Caco-2 (cell line): ENCODE results near the gene CARD11. TPM values are rescaled to one million over a fixed set of nuclear protein-coding genes. Genes with fewer than 3 reads are reported as not detected.

Experiments used
- BruUV-seq: library from RNA; stranded (reverse); fragments of 400-500 nt; replicated peaks from 2 replicates; lab custom pipeline; 2021; lab: Mats Ljungman, UMichigan
- CTCF ChIA-PET: fragments of 300-600 bp; sonication (Branson Sonifier 250); formaldehyde crosslinking; loops from one replicate; lab custom pipeline; 2022; ENCODE audit warnings: antibody characterized with exemption; lab: Charles Lee
- POLR2A ChIA-PET: fragments of 300-600 bp; sonication (Branson Sonifier 250); formaldehyde crosslinking; loops from one replicate; lab custom pipeline; 2022; ENCODE audit warnings: antibody characterized with exemption; lab: Charles Lee
- DNase-seq, 2 experiments: peaks; one replicate each; pipeline versions ENCODE4 v3.0.0 to v3.0.0-alpha.2; 2020 to 2022
- H3K27me3 ChIP-seq: replicated peaks from 2 replicates; pipeline ENCODE4 v1.6.0; 2011; ENCODE audit warnings: low read length; ENCODE audit not compliant: control insufficient read depth, insufficient read depth
- H3K36me3 ChIP-seq: 2 replicates; pipeline ENCODE4 v1.5.1; 2011; ENCODE audit warnings: low read length; ENCODE audit not compliant: control insufficient read depth, insufficient read depth
- H3K4me1 ChIP-seq: fragments of 250-450 bp; sonication (Bioruptor Pico); 2 replicates; pipeline ENCODE4 v1.5.1; 2020; ENCODE audit warnings: mild to moderate bottlenecking
- H3K4me3 ChIP-seq: 2 replicates; pipeline ENCODE4 v1.5.1; 2011; ENCODE audit warnings: low read depth, mild to moderate bottlenecking, control low read depth, low read length
- H3K9me3 ChIP-seq: fragments of 250-450 bp; sonication (Bioruptor Pico); 2 replicates; pipeline ENCODE4 v1.5.1; 2020; ENCODE audit warnings: mild to moderate bottlenecking, moderate library complexity
- H3K27ac Mint-ChIP-seq: one replicate; pipeline ENCODE4 v1.8.0; 2022; ENCODE audit warnings: mixed read lengths; ENCODE audit not compliant: unreplicated experiment
- H3K27me3 Mint-ChIP-seq: one replicate; pipeline ENCODE4 v1.8.0; 2022; ENCODE audit warnings: mixed read lengths; ENCODE audit not compliant: insufficient read depth, unreplicated experiment
- H3K36me3 Mint-ChIP-seq: one replicate; pipeline ENCODE4 v1.8.0; 2022; ENCODE audit warnings: mild to moderate bottlenecking, mixed read lengths; ENCODE audit not compliant: insufficient read depth, unreplicated experiment
- H3K4me1 Mint-ChIP-seq: one replicate; pipeline ENCODE4 v1.8.0; 2022; ENCODE audit warnings: low read depth, mixed read lengths; ENCODE audit not compliant: unreplicated experiment
- H3K4me3 Mint-ChIP-seq: one replicate; pipeline ENCODE4 v1.8.0; 2022; ENCODE audit warnings: mild to moderate bottlenecking, moderate library complexity, mixed read lengths; ENCODE audit not compliant: unreplicated experiment
- H3K9me3 Mint-ChIP-seq: one replicate; pipeline ENCODE4 v1.8.0; 2022; ENCODE audit warnings: mixed read lengths; ENCODE audit not compliant: unreplicated experiment
- CTCF ChIP-seq, 2 experiments: fragments of 200-600 bp in 1 of 2; IDR thresholded peaks; 1 replicate in 1 of 2; 2 replicates in 1 of 2; pipeline versions ENCODE4 v1.5.1 to v1.8.0; 2011 to 2022; ENCODE audit warnings: antibody characterized with exemption in 1 of 2, control low read depth in 1 of 2, inconsistent platforms in 1 of 2, low read depth in 1 of 2, low read length in 1 of 2, mild to moderate bottlenecking in 1 of 2, moderate library complexity in 1 of 2; ENCODE audit not compliant: insufficient read depth in 1 of 2, severe bottlenecking in 1 of 2, unreplicated experiment in 1 of 2
- intact Hi-C: fragments of 100-400 bp; cut with micrococcal nuclease; formaldehyde crosslinking; loops from one replicate; pipeline ENCODE4 v1.10.0; 2022; ENCODE audit not compliant: unreplicated experiment
- total RNA-seq: library from RNA; stranded (reverse); gene quantifications from 2 replicates; pipeline ENCODE4 v1.2.3, GENCODE V29; 2022

CARD11 gene
- total RNA-seq, 1 experiment from 2014 or later, result 5.4 TPM

- Mint-ChIP-seq H3K27ac (no peak overlapping the region), H3K4me1 (no peaks in the 10 kb centered on the region), H3K27me3 (no peaks in the 10 kb centered on the region), H3K36me3 (no peaks in the 10 kb centered on the region), H3K9me3 (no peaks in the 10 kb centered on the region), H3K4me3 (no peak overlapping the region)
- intact Hi-C loops, result no loop called here
- Histone ChIP-seq H3K36me3 (no peaks in the 10 kb centered on the region), H3K9me3 (no peaks in the 10 kb centered on the region; the same call in 1 of the 2 replicates), H3K4me1 (no peaks in the 10 kb centered on the region), H3K27me3 (no peaks in the 10 kb centered on the region), H3K4me3 (no peak overlapping the region)
- no TSS peak for BruUV-seq
- no peak for DNase-seq
- POLR2A ChIA-PET, result no interaction called here
- TF ChIP-seq CTCF (IDR thresholded peaks at IDR 0.05; ENCODE audit: insufficient read depth in 1 of 2, low read depth in 1 of 2, low read length in 1 of 2, severe bottlenecking in 1 of 2, unreplicated experiment in 1 of 2), result no peak
- CTCF ChIA-PET, result no interaction called here
These were observed 10.5 kb downstream of the CARD11 start for GRCh38 chr7:3033136-3033535.

DNA sequence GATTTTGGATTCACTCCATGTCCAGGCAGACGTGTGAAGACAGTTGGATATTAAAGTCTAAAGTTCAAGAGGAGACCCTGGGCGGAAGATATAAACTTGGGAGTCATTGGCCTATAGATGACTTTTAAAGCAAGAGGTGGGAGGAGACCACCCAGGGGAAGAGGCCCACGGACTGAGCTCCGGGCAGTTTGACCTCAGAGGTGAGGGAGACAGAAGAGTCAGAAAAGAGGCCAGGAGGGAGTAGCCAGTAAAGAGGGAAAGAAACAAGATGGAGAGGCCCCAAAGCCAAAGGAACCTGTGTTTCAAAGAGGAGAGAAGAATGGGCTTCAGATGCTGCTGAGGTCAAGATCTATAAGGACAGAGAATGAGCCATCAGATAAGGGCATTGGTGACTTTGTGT is 11.4 kb downstream of the CARD11 start:
- no peak overlapping the region for H3K4me3 ChIP-seq
- H3K36me3 ChIP-seq, result no peaks in the 10 kb centered on the region
- intact Hi-C loops, result no loop called here
- no peaks in the 10 kb centered on the region for H3K4me1 Mint-ChIP-seq
- no peaks in the 10 kb centered on the region; the same call in 1 of the 2 replicates for H3K9me3 ChIP-seq
- H3K36me3 Mint-ChIP-seq, result no peaks in the 10 kb centered on the region
- no peaks in the 10 kb centered on the region for H3K27me3 Mint-ChIP-seq
- H3K4me1 ChIP-seq, result no peaks in the 10 kb centered on the region
- no peaks in the 10 kb centered on the region for H3K27me3 ChIP-seq
- DNase-seq, result no peak
- ChIA-PET CTCF (no interaction called here), POLR2A (no interaction called here)
- H3K4me3 Mint-ChIP-seq, result no peak overlapping the region
- H3K9me3 Mint-ChIP-seq, result no peaks in the 10 kb centered on the region
- TF ChIP-seq CTCF (IDR thresholded peaks at IDR 0.05; ENCODE audit: insufficient read depth in 1 of 2, low read depth in 1 of 2, low read length in 1 of 2, severe bottlenecking in 1 of 2, unreplicated experiment in 1 of 2), result no peak
- no TSS peak for BruUV-seq
- no peak overlapping the region for H3K27ac Mint-ChIP-seq

DNA sequence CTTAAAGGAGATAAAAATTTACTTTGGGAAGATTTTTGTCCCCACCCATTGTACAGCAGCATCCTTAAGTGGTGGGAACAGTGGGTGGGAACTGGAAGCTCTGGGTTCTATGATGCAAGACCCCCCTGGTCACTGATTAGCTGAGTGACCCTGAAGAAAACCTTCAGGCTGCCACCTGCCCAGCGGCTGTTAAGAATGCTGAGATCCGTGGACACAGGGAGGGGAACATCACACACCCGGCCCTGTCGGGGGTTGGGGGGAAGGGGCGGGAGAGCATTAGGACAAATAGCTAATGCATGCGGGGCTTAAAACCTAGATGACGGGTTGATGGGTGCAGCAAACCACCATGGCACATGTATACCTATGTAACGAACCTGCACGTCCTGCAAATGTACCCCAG is 14.5 kb downstream of the CARD11 start:
- CTCF ChIA-PET, result interaction anchor here (0.7 kb wide), 1 partner anchor 60 kb away, joined by 7 read pairs; no protein-coding TSS in a partner anchor
- H3K4me1 Mint-ChIP-seq, result no peaks in the 10 kb centered on the region

More for the DNA sequence above, 14.5 kb downstream of the CARD11 start:
- H3K9me3 ChIP-seq, result no peaks in the 10 kb centered on the region; the same call in 1 of the 2 replicates
- POLR2A ChIA-PET, result no interaction called here
- BruUV-seq, result no TSS peak
- no peak for TF ChIP-seq CTCF (IDR thresholded peaks at IDR 0.05; ENCODE audit: insufficient read depth in 1 of 2, low read depth in 1 of 2, low read length in 1 of 2, severe bottlenecking in 1 of 2, unreplicated experiment in 1 of 2)
- DNase-seq, result no peak
- H3K4me1 ChIP-seq, result no peaks in the 10 kb centered on the region
- H3K4me3 ChIP-seq, result no peak overlapping the region
- Mint-ChIP-seq H3K36me3 (no peaks in the 10 kb centered on the region), H3K4me3 (no peak overlapping the region), H3K27me3 (no peaks in the 10 kb centered on the region), H3K9me3 (no peaks in the 10 kb centered on the region), H3K27ac (no peak overlapping the region)
- no peaks in the 10 kb centered on the region for H3K36me3 ChIP-seq
- no peaks in the 10 kb centered on the region for H3K27me3 ChIP-seq
- intact Hi-C loops, result no loop called here
